K562 (cell line): Measurements from ENCODE around the gene INHA. TPM values are rescaled to one million over a fixed set of nuclear protein-coding genes. Genes with fewer than 3 reads are reported as not detected.

ENCODE experiments used
- CBFB ChIP-seq: sonication (generic); formaldehyde crosslinking; IDR thresholded peaks from 2 replicates; pipeline ENCODE4 v1.4.0; 2020; ENCODE audit warnings: mild to moderate bottlenecking, missing genetic modification reagents
- CCNT2 ChIP-seq: IDR thresholded peaks from 2 replicates; pipeline ENCODE4 v1.6.1; 2011; ENCODE audit warnings: borderline replicate concordance, low read depth, mild to moderate bottlenecking, moderate library complexity, mixed read lengths, low read length; ENCODE audit not compliant: insufficient read length; ENCODE audit errors: extremely low read depth
- CXXC5 ChIP-seq: fragments of 250-450 bp; sonication (Bioruptor Pico); IDR thresholded peaks from 2 replicates; pipeline ENCODE4 v1.8.0; 2022; ENCODE audit warnings: inconsistent platforms, mild to moderate bottlenecking, moderate library complexity
- DPF2 ChIP-seq: fragments of 450-650 bp; IDR thresholded peaks from 2 replicates; pipeline ENCODE4 v1.6.1; 2016
- FOXA3 ChIP-seq, 2 experiments: fragments of 450-650 bp in 1 of 2; sonication (generic) in 1 of 2; formaldehyde crosslinking; IDR thresholded peaks in 1 of 2; conservative IDR thresholded peaks in 1 of 2; 2 replicates each; pipeline versions ENCODE4 v1.4.0 to v1.8.0; 2020 to 2022; ENCODE audit warnings: mild to moderate bottlenecking in 2 of 2, missing genetic modification reagents in 1 of 2
- HBP1 ChIP-seq: fragments of 450-650 bp; formaldehyde crosslinking; IDR thresholded peaks from 2 replicates; pipeline ENCODE4 v1.4.0; 2022; ENCODE audit warnings: missing genetic modification characterization
- HNRNPK ChIP-seq: fragments of 200-400 bp; formaldehyde crosslinking; IDR thresholded peaks from one replicate; pipeline ENCODE4 v1.6.1; 2018; ENCODE audit warnings: mild to moderate bottlenecking, low read depth, low read length; ENCODE audit not compliant: poor library complexity, severe bottlenecking
- MAZ ChIP-seq, 2 experiments: fragments of 450-650 bp in 1 of 2; sonication (generic) in 1 of 2; formaldehyde crosslinking; IDR thresholded peaks in 1 of 2; conservative IDR thresholded peaks in 1 of 2; 2 replicates each; pipeline versions ENCODE4 v1.4.0 to v1.5.0; 2020; ENCODE audit warnings: mild to moderate bottlenecking in 1 of 2, missing genetic modification reagents in 1 of 2
- MNT ChIP-seq, 2 experiments: fragments of 450-650 bp; conservative IDR thresholded peaks; 2 replicates each; pipeline ENCODE4 v1.6.1; 2017; ENCODE audit warnings: mild to moderate bottlenecking in 2 of 2, moderate library complexity in 2 of 2
- RBM17 ChIP-seq: fragments of 200-400 bp; formaldehyde crosslinking; IDR thresholded peaks from 2 replicates; pipeline ENCODE4 v1.6.1; 2017; ENCODE audit warnings: low read depth, mild to moderate bottlenecking, low read length, borderline replicate concordance
- SMARCE1 ChIP-seq: fragments of 450-650 bp; IDR thresholded peaks from 2 replicates; pipeline ENCODE4 v1.7.1; 2016; ENCODE audit warnings: mild to moderate bottlenecking
- SRSF1 ChIP-seq: fragments of 200-400 bp; formaldehyde crosslinking; IDR thresholded peaks from 2 replicates; pipeline ENCODE4 v1.6.1; 2017; ENCODE audit warnings: mild to moderate bottlenecking, low read depth, low read length, moderate library complexity
- THRAP3 ChIP-seq: fragments of 450-650 bp; IDR thresholded peaks from 2 replicates; pipeline ENCODE4 v1.6.1; 2016; ENCODE audit warnings: mild to moderate bottlenecking, inconsistent platforms, borderline replicate concordance
- U2AF2 ChIP-seq: fragments of 200-400 bp; formaldehyde crosslinking; optimal IDR thresholded peaks from 2 replicates; pipeline ENCODE3; 2017; ENCODE audit warnings: low read depth, mild to moderate bottlenecking, low read length
- UBTF ChIP-seq, 2 experiments: IDR thresholded peaks; 2 replicates each; pipeline ENCODE4 v1.6.1; 2012; ENCODE audit warnings: improper control_type of control experiment in 2 of 2, low read depth in 2 of 2, low read length in 2 of 2, borderline replicate concordance in 1 of 2
- WHSC1 ChIP-seq: IDR thresholded peaks from one replicate; pipeline ENCODE4 v1.6.1; 2012; ENCODE audit warnings: low read length, control low read depth, inconsistent platforms
- ZBTB33 ChIP-seq: sonication (generic); formaldehyde crosslinking; IDR thresholded peaks from 2 replicates; pipeline ENCODE4 v1.8.1; 2023; ENCODE audit warnings: mild to moderate bottlenecking, missing genetic modification reagents
- ZNF184 ChIP-seq: sonication (generic); formaldehyde crosslinking; IDR thresholded peaks from 2 replicates; pipeline ENCODE4 v1.5.0; 2020; ENCODE audit warnings: missing genetic modification reagents
- ZNF668 ChIP-seq: fragments of 250-450 bp; sonication (Bioruptor Pico); IDR thresholded peaks from 2 replicates; pipeline ENCODE4 v1.8.0; 2022; ENCODE audit warnings: mild to moderate bottlenecking, inconsistent platforms
- polyA plus RNA-seq, 8 experiments: library from polyadenylated mRNA; depleted of rRNA in 4 of 8; stranded (reverse) in 5 of 8; unstranded in 3 of 8; fragments of >200 nt; fragmentation: Nextera tagmentation in 2 of 8; fragmentation: Illumina TruSeq in 1 of 8; extraction: Ambion mirVana in 2 of 8; extraction: Trizol in 1 of 8; gene quantifications; 2 replicates each; pipeline versions ENCODE4 v1.2.1 to v1.2.3, GENCODE V29; 2011 to 2014; ENCODE audit warnings: inconsistent platforms in 1 of 8, missing spikeins in 1 of 8
- total RNA-seq, 7 experiments: library from RNA; depleted of rRNA in 6 of 7; stranded (reverse); fragments of >200 nt in 6 of 7; fragmentation: Illumina TruSeq in 2 of 7; extraction: Trizol in 2 of 7; gene quantifications; 2 replicates each; pipeline versions ENCODE4 v1.2.1 to v1.2.3, GENCODE V29; 2011 to 2021; ENCODE audit warnings: low replicate concordance in 1 of 7

The INHA gene
- total and polyA plus RNA-seq, 9 of the 15 experiments (the other 6 are each of a cell fraction or from before 2014, with no cell fraction given): 0.07 to 1.9 (median 0.40) TPM

- TF ChIP-seq HNRNPK (no peak), CBFB (CRISPR knock-in tag) (no peak), MNT (conservative IDR thresholded peaks at IDR 0.05) (peak; percentile 30 to 76; a peak in 2 of 4 replicates), FOXA3 (CRISPR knock-in tag; conservative IDR thresholded peaks at IDR 0.05 in 1 of 2, IDR thresholded peaks at IDR 0.05 in 1 of 2) (peak in 1 of 2 experiments; percentile 33; a peak in 1 of 4 replicates), SMARCE1 (peak; percentile 96), SRSF1 (no peak), MAZ (CRISPR knock-in tag; conservative IDR thresholded peaks at IDR 0.05 in 1 of 2, IDR thresholded peaks at IDR 0.05 in 1 of 2) (peak in 1 of 2 experiments; percentile 59; a peak in 2 of 4 replicates), ZNF184 (CRISPR knock-in tag) (no peak), HBP1 (CRISPR knock-in tag) (no peak; the same call in 1 of the 2 replicates), RBM17 (no peak), DPF2 (peak; percentile 97), CXXC5 (peak; percentile 56), ZBTB33 (no peak), THRAP3 (no peak), UBTF (IDR thresholded peaks at IDR 0.05; ENCODE audit: borderline replicate concordance in 1 of 2, low read depth in 2 of 2, low read length in 2 of 2) (0 out of 4 replicates have a peak, but pooled peaks of 1 of the 2 experiments have one; percentile 20), CCNT2 (peak; percentile 66), ZNF668 (CRISPR knock-in tag) (no peak), U2AF2 (no peak), WHSC1 (no peak)
Observed at GRCh38 chr2:219571311-219572236, 536 bp upstream of the INHA start, which contains the start of gene OBSL1 (continued).
